Liver (tissue), 9 donors: ENCODE results near the gene GJB1. TPM values are rescaled to one million over a fixed set of nuclear protein-coding genes. Genes with fewer than 3 reads are reported as not detected.
"Not testable (repeated sequence)": the region's sequence is repeated elsewhere in the genome, so short reads cannot be mapped to it uniquely, and the experiment has no call there.

ENCODE experiments used
- DNase-seq: peaks from one replicate; pipeline ENCODE4 v3.0.0-alpha.2; 2017; ENCODE audit warnings: low spot score
- H3K27ac ChIP-seq, 2 donors: one replicate each; pipeline ENCODE4 v1.7.0; 2013; ENCODE audit warnings: inconsistent platforms in 2 of 2, low read length in 2 of 2, control low read depth in 1 of 2, low read depth in 1 of 2, mild to moderate bottlenecking in 1 of 2
- H3K27me3 ChIP-seq, 4 donors: one replicate each; pipeline versions ENCODE4 v1.6.1 to v1.7.0; 2013; ENCODE audit warnings: low read length in 3 of 4, inconsistent platforms in 1 of 4, mild to moderate bottlenecking in 1 of 4, moderate library complexity in 1 of 4; ENCODE audit not compliant: control insufficient read depth in 4 of 4, insufficient read depth in 4 of 4
- H3K36me3 ChIP-seq, 4 donors: one replicate each; pipeline versions ENCODE4 v1.6.1 to v1.7.0; 2013; ENCODE audit warnings: low read length in 3 of 4, mild to moderate bottlenecking in 3 of 4, low read depth in 1 of 4, moderate library complexity in 1 of 4; ENCODE audit not compliant: control insufficient read depth in 4 of 4, insufficient read depth in 3 of 4
- H3K4me1 ChIP-seq, 4 donors: one replicate each; pipeline versions ENCODE4 v1.6.1 to v1.7.0; 2013; ENCODE audit warnings: low read length in 3 of 4, mild to moderate bottlenecking in 3 of 4, moderate library complexity in 1 of 4; ENCODE audit not compliant: control insufficient read depth in 4 of 4, insufficient read depth in 4 of 4
- H3K4me3 ChIP-seq, 3 donors: one replicate each; pipeline versions ENCODE4 v1.6.1 to v1.7.0; 2013; ENCODE audit warnings: low read length in 3 of 3, control low read depth in 1 of 3, low read depth in 1 of 3, mild to moderate bottlenecking in 1 of 3
- H3K9ac ChIP-seq, 2 donors: one replicate each; pipeline ENCODE4 v1.7.0; 2013; ENCODE audit warnings: low read length in 2 of 2, mild to moderate bottlenecking in 2 of 2, moderate library complexity in 2 of 2, control low read depth in 1 of 2, low read depth in 1 of 2
- H3K9me3 ChIP-seq, 4 donors: one replicate each; pipeline versions ENCODE4 v1.6.1 to v1.7.0; 2013; ENCODE audit warnings: low read length in 3 of 4; ENCODE audit not compliant: control insufficient read depth in 4 of 4
- CTCF ChIP-seq: fragments of 150-350 bp; IDR thresholded peaks from 2 replicates; pipeline ENCODE4 v1.5.1; 2017; ENCODE audit warnings: improper control_type of control experiment, low read depth, low read length; ENCODE audit not compliant: missing input control
- EGR1 ChIP-seq, 2 donors: IDR thresholded peaks; 2 replicates each; pipeline ENCODE4 v1.6.1; 2016 to 2018; ENCODE audit warnings: antibody characterized with exemption in 2 of 2, low read depth in 2 of 2
- FOXA2 ChIP-seq: IDR thresholded peaks from 2 replicates; pipeline ENCODE4 v1.6.1; 2016; ENCODE audit warnings: antibody characterized with exemption
- GABPA ChIP-seq, 2 donors: IDR thresholded peaks in 1 of 2; conservative IDR thresholded peaks in 1 of 2; 2 replicates each; pipeline ENCODE4 v1.6.1; 2016; ENCODE audit warnings: antibody characterized with exemption in 2 of 2, mild to moderate bottlenecking in 1 of 2, moderate library complexity in 1 of 2
- HNF4A ChIP-seq, 2 donors: conservative IDR thresholded peaks; 2 replicates each; pipeline ENCODE4 v1.6.1; 2016; ENCODE audit warnings: antibody characterized with exemption in 2 of 2, mild to moderate bottlenecking in 2 of 2
- HNF4G ChIP-seq: IDR thresholded peaks from 2 replicates; pipeline ENCODE4 v1.6.1; 2016; ENCODE audit warnings: antibody characterized with exemption
- JUND ChIP-seq, 2 donors: IDR thresholded peaks; 2 replicates each; pipeline ENCODE4 v1.6.1; 2016; ENCODE audit warnings: antibody characterized with exemption in 2 of 2
- MAX ChIP-seq: IDR thresholded peaks from 2 replicates; pipeline ENCODE4 v1.6.1; 2016; ENCODE audit warnings: antibody characterized with exemption
- RAD21 ChIP-seq, 2 donors: IDR thresholded peaks; 2 replicates each; pipeline ENCODE4 v1.6.1; 2016; ENCODE audit warnings: antibody characterized with exemption in 2 of 2, mild to moderate bottlenecking in 2 of 2
- RXRA ChIP-seq, 2 donors: IDR thresholded peaks; 2 replicates each; pipeline ENCODE4 v1.6.1; 2017 to 2018; ENCODE audit warnings: antibody characterized with exemption in 2 of 2, mild to moderate bottlenecking in 1 of 2
- SP1 ChIP-seq: IDR thresholded peaks from 2 replicates; pipeline ENCODE4 v1.6.1; 2018; ENCODE audit warnings: antibody characterized with exemption, mild to moderate bottlenecking
- TAF1 ChIP-seq: conservative IDR thresholded peaks from 2 replicates; pipeline ENCODE4 v1.6.1; 2016; ENCODE audit warnings: antibody characterized with exemption, mild to moderate bottlenecking
- YY1 ChIP-seq: IDR thresholded peaks from 2 replicates; pipeline ENCODE4 v1.6.1; 2016; ENCODE audit warnings: antibody characterized with exemption, mild to moderate bottlenecking
- ZBTB33 ChIP-seq: IDR thresholded peaks from 2 replicates; pipeline ENCODE4 v1.6.1; 2016; ENCODE audit warnings: antibody characterized with exemption
- WGBS: extraction: QIAGEN DNeasy Blood & Tissue Kit; methylation state at CpG from one replicate; pipeline ENCODE4 v1.1.7; 2013; 5-methylcytosine and 5-hydroxymethylcytosine counted together
- polyA plus RNA-seq, 2 donors: library from polyadenylated mRNA; stranded (reverse) in 1 of 2; unstranded in 1 of 2; fragments of 200-250 nt in 1 of 2; fragments of >200 nt in 1 of 2; fragmentation: Nextera tagmentation in 1 of 2; extraction: Ambion mirVana in 1 of 2; gene quantifications; one replicate each; pipeline versions ENCODE4 v1.2.1 to v1.2.3, GENCODE V29; 2013 to 2015
- total RNA-seq, 2 donors: library from RNA; depleted of rRNA; stranded (reverse); fragments of >200 nt; gene quantifications; one replicate each; pipeline ENCODE4 v1.2.3, GENCODE V29; 2014
- donor health status: healthy.
- donor health status: healthy.
- donor health status: healthy.
- donor health status: healthy.
- donor health status: healthy.

The GJB1 gene
- total and polyA plus RNA-seq, 4 donors, result 77.1 to 251 (median 199) TPM

GRCh38 chrX:71180579-71181265, 42.3 kb upstream of the GJB1 start:
- not testable (repeated sequence) for H3K36me3 ChIP-seq, DNase-seq, H3K9ac ChIP-seq, H3K4me3 ChIP-seq, H3K9me3 ChIP-seq, H3K27me3 ChIP-seq
- peaks cover 2 to 38% (median 30%) of the 10 kb centered on the region in 4 donors for H3K4me1 ChIP-seq
- WGBS, result 49% methylated on average over 9 of the region's 9 CpGs
- peak; percentile 20 for TF ChIP-seq ZBTB33
- TF ChIP-seq HNF4A (conservative IDR thresholded peaks at IDR 0.05), result peak in 1 of 2 donors; percentile 37
- TF ChIP-seq SP1, result peak; percentile 18
- TF ChIP-seq YY1, result peak; percentile 48
- peak; percentile 73 to 78 for TF ChIP-seq RXRA (IDR thresholded peaks at IDR 0.05)
- H3K27ac ChIP-seq, result peak overlapping the region; percentile 93

GRCh38 chrX:71181558-71181909, 41.5 kb upstream of the GJB1 start:
- peak overlapping the region; percentile 7 to 51 (median 41) for H3K4me3 ChIP-seq
- 3% methylated on average over 10 of the region's 10 CpGs for WGBS
- H3K9ac ChIP-seq, result peak overlapping the region; percentile 40 to 90
- H3K27ac ChIP-seq, result peak overlapping the region; percentile 93
- TF ChIP-seq MAX (no peak), JUND (IDR thresholded peaks at IDR 0.05) (no peak), GABPA (IDR thresholded peaks at IDR 0.05 in 1 of 2, conservative IDR thresholded peaks at IDR 0.05 in 1 of 2) (no peak), SP1 (no peak), CTCF (no peak), HNF4G (no peak), HNF4A (conservative IDR thresholded peaks at IDR 0.05) (no peak), YY1 (no peak), TAF1 (no peak), FOXA2 (no peak), RAD21 (IDR thresholded peaks at IDR 0.05) (no peak), RXRA (IDR thresholded peaks at IDR 0.05) (no peak), EGR1 (IDR thresholded peaks at IDR 0.05; ENCODE audit: low read depth in 2 of 2) (no peak)
- H3K4me1 ChIP-seq, result peaks cover 2 to 38% (median 30%) of the 10 kb centered on the region in 4 donors
- peak; percentile 44 for DNase-seq
- no peaks in the 10 kb centered on the region for H3K9me3 ChIP-seq
- H3K36me3 ChIP-seq, result no peaks in the 10 kb centered on the region
- H3K27me3 ChIP-seq, result peaks cover 0 to 3% (median 0%) of the 10 kb centered on the region in 4 donors
